CD14-positive monocyte (primary cell): ENCODE measurements around the gene USP3. TPM values are rescaled to one million over a fixed set of nuclear protein-coding genes. Genes with fewer than 3 reads are reported as not detected.

Source experiments
- DNase-seq, 3 donors: peaks; one replicate each; pipeline ENCODE4 v3.0.0-alpha.2; 2011 to 2022
- H2AFZ ChIP-seq: 2 replicates; pipeline ENCODE4 v1.6.0; 2012; ENCODE audit warnings: mild to moderate bottlenecking, low read depth, low read length, inconsistent platforms; ENCODE audit not compliant: insufficient read depth, poor library complexity, severe bottlenecking
- H3K27ac ChIP-seq, 2 donors: 1 replicate in 1 of 2; 2 replicates in 1 of 2; pipeline ENCODE4 v1.5.1; 2012 to 2013; ENCODE audit warnings: low read length in 2 of 2, control low read depth in 1 of 2, inconsistent platforms in 1 of 2, low read depth in 1 of 2, mild to moderate bottlenecking in 1 of 2
- H3K27me3 ChIP-seq, 2 donors: one replicate each; pipeline versions ENCODE4 v1.6.0 to v1.6.1; 2011 to 2013; ENCODE audit warnings: low read length in 2 of 2; ENCODE audit not compliant: control insufficient read depth in 2 of 2, insufficient read depth in 2 of 2
- H3K36me3 ChIP-seq, 2 donors: replicated peaks in 1 of 2; 1 replicate in 1 of 2; 2 replicates in 1 of 2; pipeline versions ENCODE4 v1.5.1 to v1.6.1; 2012 to 2013; ENCODE audit warnings: low read length in 2 of 2, control low read depth in 1 of 2, inconsistent platforms in 1 of 2, mild to moderate bottlenecking in 1 of 2; ENCODE audit not compliant: insufficient read depth in 2 of 2, control insufficient read depth in 1 of 2
- H3K4me1 ChIP-seq, 2 donors: 1 replicate in 1 of 2; 2 replicates in 1 of 2; pipeline versions ENCODE4 v1.5.1 to v1.6.1; 2012 to 2013; ENCODE audit warnings: low read length in 2 of 2, control low read depth in 1 of 2, inconsistent platforms in 1 of 2, mild to moderate bottlenecking in 1 of 2, moderate library complexity in 1 of 2; ENCODE audit not compliant: insufficient read depth in 2 of 2, control insufficient read depth in 1 of 2
- H3K4me2 ChIP-seq: replicated peaks from 2 replicates; pipeline ENCODE3; 2012; ENCODE audit warnings: low read length, moderate library complexity, mild to moderate bottlenecking; ENCODE audit not compliant: poor library complexity, severe bottlenecking; ENCODE audit errors: extremely low read depth
- H3K4me3 ChIP-seq, 3 experiments: fragments of 200-600 bp in 1 of 3; sonication (generic) in 1 of 3; replicated peaks in 1 of 3; 1 replicate in 2 of 3; 2 replicates in 1 of 3; pipeline ENCODE4 v1.5.1; 2011 to 2013; ENCODE audit warnings: low read length in 3 of 3, mild to moderate bottlenecking in 3 of 3, control low read depth in 2 of 3, low read depth in 2 of 3, inconsistent platforms in 1 of 3, moderate library complexity in 1 of 3
- H3K79me2 ChIP-seq: 2 replicates; pipeline ENCODE4 v1.6.0; 2012; ENCODE audit warnings: mild to moderate bottlenecking, control low read depth, inconsistent platforms, low read length, moderate library complexity; ENCODE audit not compliant: insufficient read depth
- H3K9ac ChIP-seq: 2 replicates; pipeline ENCODE4 v1.6.0; 2017; ENCODE audit warnings: low read length, mild to moderate bottlenecking; ENCODE audit not compliant: insufficient read depth, poor library complexity, severe bottlenecking
- H3K9me3 ChIP-seq, 2 donors: replicated peaks in 1 of 2; 1 replicate in 1 of 2; 2 replicates in 1 of 2; pipeline versions ENCODE4 v1.5.1 to v1.6.1; 2012 to 2013; ENCODE audit warnings: low read length in 2 of 2, control low read depth in 1 of 2; ENCODE audit not compliant: control insufficient read depth in 1 of 2, insufficient read depth in 1 of 2
- H4K20me1 ChIP-seq: 2 replicates; pipeline ENCODE4 v1.6.0; 2012; ENCODE audit warnings: mild to moderate bottlenecking, low read length, control low read depth, moderate library complexity; ENCODE audit not compliant: insufficient read depth
- H3K27ac Mint-ChIP-seq, 7 donors: one replicate each; pipeline ENCODE4 v1.8.0; 2020; ENCODE audit warnings: mild to moderate bottlenecking in 7 of 7, mixed read lengths in 7 of 7, moderate library complexity in 6 of 7, inconsistent platforms in 2 of 7
- H3K27me3 Mint-ChIP-seq, 3 donors: one replicate each; pipeline ENCODE4 v1.8.0; 2021 to 2022; ENCODE audit warnings: low read depth in 3 of 3, mild to moderate bottlenecking in 3 of 3, mixed read lengths in 3 of 3, moderate library complexity in 3 of 3, inconsistent platforms in 1 of 3
- H3K36me3 Mint-ChIP-seq, 2 donors: one replicate each; pipeline ENCODE4 v1.8.0; 2020; ENCODE audit warnings: mixed read lengths in 2 of 2, inconsistent platforms in 1 of 2, mild to moderate bottlenecking in 1 of 2
- H3K4me1 Mint-ChIP-seq: one replicate; pipeline ENCODE4 v1.8.0; 2020; ENCODE audit warnings: mild to moderate bottlenecking, mixed read lengths
- H3K4me3 Mint-ChIP-seq, 2 donors: one replicate each; pipeline ENCODE4 v1.8.0; 2020; ENCODE audit warnings: mild to moderate bottlenecking in 2 of 2, mixed read lengths in 2 of 2, moderate library complexity in 1 of 2
- H3K9me3 Mint-ChIP-seq, 7 donors: one replicate each; pipeline ENCODE4 v1.8.0; 2020 to 2022; ENCODE audit warnings: mixed read lengths in 7 of 7, mild to moderate bottlenecking in 6 of 7, moderate library complexity in 6 of 7, inconsistent platforms in 2 of 7
- CTCF ChIP-seq: fragments of 200-600 bp; IDR thresholded peaks from one replicate; pipeline ENCODE4 v1.8.0; 2022; ENCODE audit warnings: antibody characterized with exemption, mild to moderate bottlenecking
- WGBS: methylation state at CpG from one replicate; pipeline ENCODE4 v1.1.5; 2013; ENCODE audit warnings: missing lambda C conversion rate; ENCODE audit not compliant: insufficient coverage; 5-methylcytosine and 5-hydroxymethylcytosine counted together
- intact Hi-C, 2 donors: fragments of 100-400 bp; cut with micrococcal nuclease; formaldehyde crosslinking; loops; one replicate each; pipeline versions ENCODE4 v1.15.0 to v1.15.1; 2023
- polyA plus RNA-seq, 3 donors: library from polyadenylated mRNA; depleted of rRNA in 1 of 3; unstranded in 2 of 3; stranded (reverse) in 1 of 3; fragments of 300-500 nt in 2 of 3; fragments of >200 nt in 1 of 3; fragmentation: Illumina TruSeq in 2 of 3; gene quantifications; 1 replicate in 2 of 3; 2 replicates in 1 of 3; pipeline ENCODE4 v1.2.3, GENCODE V29; 2012 to 2021

The USP3 gene
- polyA plus RNA-seq, 3 donors = 91.4 to 167 (median 122) TPM

GRCh38 chr15:63490345-63491034, 13.9 kb upstream of the USP3 start:
- TF ChIP-seq CTCF = no peak
- no peaks in the 10 kb centered on the region for H3K36me3 ChIP-seq
- peak overlapping the region; percentile 70 for H3K9ac ChIP-seq
- H3K4me3 Mint-ChIP-seq = peak overlapping the region; percentile 55 to 90
- H3K79me2 ChIP-seq = peaks cover 70% of the 10 kb centered on the region
- H3K4me1 Mint-ChIP-seq = peaks cover 87% of the 10 kb centered on the region
- no peak overlapping the region for H2AFZ ChIP-seq
- peak overlapping the region; percentile 85 for H3K4me2 ChIP-seq
- H3K27ac Mint-ChIP-seq = peak overlapping the region in 5 of 7 donors; percentile 98 to 100 (median 99)
- H3K36me3 Mint-ChIP-seq = peaks cover 11 to 27% of the 10 kb centered on the region in 2 donors
- WGBS = 82% methylated on average over 2 of the region's 4 CpGs
- no peaks in the 10 kb centered on the region for H3K9me3 ChIP-seq
- H3K4me3 ChIP-seq = peak overlapping the region in 2 of 3 experiments; percentile 31 to 56
- H3K4me1 ChIP-seq = peaks cover 99 to 100% of the 10 kb centered on the region in 2 donors
- H3K27me3 Mint-ChIP-seq = peaks cover 0 to 9% (median 0%) of the 10 kb centered on the region in 3 donors
- peak; percentile 92 to 96 (median 96) for DNase-seq
- peak overlapping the region; percentile 95 to 100 for H3K27ac ChIP-seq
- no peaks in the 10 kb centered on the region for H3K27me3 ChIP-seq
- intact Hi-C loops = loop anchor here (1.0 to 2.0 kb wide), 2 partner anchors 10 to 14 kb away; partner anchors contain the start of gene USP3 (in 2 of the 2)
- no peaks in the 10 kb centered on the region for H4K20me1 ChIP-seq
- peaks cover 0 to 3% (median 0%) of the 10 kb centered on the region in 7 donors for H3K9me3 Mint-ChIP-seq

GRCh38 chr15:63491116-63491827, 13.1 kb upstream of the USP3 start:
- TF ChIP-seq CTCF = no peak
- H3K79me2 ChIP-seq = peaks cover 73% of the 10 kb centered on the region
- peaks cover 91% of the 10 kb centered on the region for H3K4me1 Mint-ChIP-seq
- H3K27ac Mint-ChIP-seq = peak overlapping the region in 5 of 7 donors; percentile 98 to 100 (median 99)
- H3K9me3 Mint-ChIP-seq = peaks cover 0 to 3% (median 0%) of the 10 kb centered on the region in 7 donors
- peaks cover 0 to 9% (median 0%) of the 10 kb centered on the region in 3 donors for H3K27me3 Mint-ChIP-seq
- no peaks in the 10 kb centered on the region for H4K20me1 ChIP-seq
- peak overlapping the region in 2 of 3 experiments; percentile 31 to 83 for H3K4me3 ChIP-seq
- no peaks in the 10 kb centered on the region for H3K36me3 ChIP-seq
- intact Hi-C loops = loop anchor here (1.0 to 2.0 kb wide), 2 partner anchors 9 to 14 kb away; partner anchors contain the start of gene USP3 (in 2 of the 2)
- H3K27ac ChIP-seq = peak overlapping the region; percentile 95 to 100
- peak overlapping the region; percentile 70 for H3K9ac ChIP-seq
- H3K36me3 Mint-ChIP-seq = peaks cover 11 to 27% of the 10 kb centered on the region in 2 donors
- H3K4me1 ChIP-seq = peaks cover 99 to 100% of the 10 kb centered on the region in 2 donors
- H2AFZ ChIP-seq = no peak overlapping the region
- no peaks in the 10 kb centered on the region for H3K27me3 ChIP-seq
- no peaks in the 10 kb centered on the region for H3K9me3 ChIP-seq
- H3K4me2 ChIP-seq = peak overlapping the region; percentile 85
- 0% methylated on average over 1 of the region's 5 CpGs for WGBS
- peak; percentile 90 to 96 (median 94) for DNase-seq
- peak overlapping the region; percentile 52 to 90 for H3K4me3 Mint-ChIP-seq
